ENCODE data around the gene EWSR1. TPM values are rescaled to one million over a fixed set of nuclear protein-coding genes. Genes with fewer than 3 reads are reported as not detected.

EWSR1 gene
- total and polyA plus RNA-seq, 2 experiments from 2014 or later, result 391 to 427 TPM

- H3K4me3 ChIP-seq, result no peak overlapping the region
- H3K36me3 Mint-ChIP-seq (ENCODE audit: low read depth), result peaks cover 16% of the 10 kb centered on the region
- no peak for ATAC-seq
- DNase-seq (ENCODE audit: low spot score), result no peak
- TF ChIP-seq ZNF114 (CRISPR knock-in tag; IDR thresholded peaks at IDR 0.05) (no peak), ETS1 (IDR thresholded peaks at IDR 0.05) (no peak), EZH2phosphoT487 (IDR thresholded peaks at IDR 0.05; ENCODE audit: unreplicated experiment) (no peak), ZNF331 (CRISPR knock-in tag; IDR thresholded peaks at IDR 0.05; ENCODE audit: low read depth) (no peak), REST (IDR thresholded peaks at IDR 0.05; ENCODE audit: unreplicated experiment) (no peak), CREB1 (CRISPR knock-in tag; IDR thresholded peaks at IDR 0.05; ENCODE audit: low read depth) (no peak), POLR2AphosphoS5 (IDR thresholded peaks at IDR 0.05; ENCODE audit: low read depth) (no peak), CTCF (conservative IDR thresholded peaks at IDR 0.05; ENCODE audit: low read depth in 2 of 2) (no peak), EZH2 (IDR thresholded peaks at IDR 0.05; ENCODE audit: low read depth, unreplicated experiment) (no peak), JUNB (IDR thresholded peaks at IDR 0.05; ENCODE audit: unreplicated experiment) (no peak), ZNF462 (CRISPR knock-in tag; IDR thresholded peaks at IDR 0.05) (no peak), NANOG (IDR thresholded peaks at IDR 0.05; ENCODE audit: borderline replicate concordance) (no peak), STAT1 (IDR thresholded peaks at IDR 0.05; ENCODE audit: unreplicated experiment) (no peak)
- no peaks in the 10 kb centered on the region for H3K9me2 ChIP-seq (ENCODE audit: insufficient read depth)
- no peaks in the 10 kb centered on the region for H3K79me2 ChIP-seq (replicated peaks; ENCODE audit: insufficient read depth)
- H3K4me1 Mint-ChIP-seq, result peaks cover 6% of the 10 kb centered on the region; the same call in 1 of the 3 replicates
- H3K27ac Mint-ChIP-seq, result no peak overlapping the region
- no peak overlapping the region for H3K4me2 ChIP-seq
- H3K36me3 ChIP-seq (ENCODE audit: insufficient read depth), result no peaks in the 10 kb centered on the region
- no peak overlapping the region for H3K4me3 Mint-ChIP-seq
- H3K27ac ChIP-seq (ENCODE audit: low read depth), result no peak overlapping the region
- H3F3A ChIP-seq (replicated peaks; ENCODE audit: low read depth), result no peaks in the 10 kb centered on the region
- H3K27me3 ChIP-seq (ENCODE audit: insufficient read depth), result no peaks in the 10 kb centered on the region
- peaks cover 6% of the 10 kb centered on the region for H3K27me3 Mint-ChIP-seq (ENCODE audit: insufficient read depth, low read depth, poor library complexity)
- no peaks in the 10 kb centered on the region for H3K4me1 ChIP-seq (ENCODE audit: insufficient read depth)
- no peaks in the 10 kb centered on the region; the same call in 1 of the 2 replicates for H4K20me1 ChIP-seq (replicated peaks; ENCODE audit: insufficient read depth)
- H2AFZ ChIP-seq, result no peak overlapping the region
- no peaks in the 10 kb centered on the region for H3K9me3 Mint-ChIP-seq
Measured at GRCh38 chr22:29332886-29333496, 64.9 kb downstream of the EWSR1 start.

Data from GM23338 (cell line).